GM21360 (cell line): ENCODE data around the gene NUF2.

Experiments used
- ATAC-seq: cut with Tn5 transposase; IDR thresholded peaks from one replicate; pipeline ENCODE4 v1.9.1; 2021; ENCODE audit warnings: mild to moderate bottlenecking, moderate library complexity; ENCODE audit not compliant: unreplicated experiment

The NUF2 gene

GRCh38 chr1:163399001-163399400, 77.2 kb downstream of the NUF2 start:
- no peak for ATAC-seq

GRCh38 chr1:163399976-163400601, 78.3 kb downstream of the NUF2 start:
- ATAC-seq = no peak

DNA sequence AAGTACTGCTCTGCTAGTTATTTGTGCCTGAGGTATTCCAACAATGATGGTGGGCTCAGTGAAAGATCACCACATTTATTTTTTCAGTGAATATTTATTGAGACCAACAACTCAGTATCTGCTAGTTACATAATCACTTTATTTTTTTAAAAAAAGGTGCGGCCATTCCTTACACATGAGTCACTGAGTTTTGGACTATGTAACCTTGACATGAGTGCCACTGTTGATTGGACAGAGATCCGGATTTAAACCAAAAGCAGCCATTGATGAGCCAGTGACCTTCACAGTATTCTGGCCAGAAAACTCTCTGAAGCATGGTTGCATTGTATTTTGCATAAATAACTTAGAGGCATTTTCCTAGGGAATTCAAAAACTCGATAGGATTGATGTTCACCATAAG, 79.5 kb downstream of the NUF2 start:
- ATAC-seq = no peak
